Progenitor cell of endocrine pancreas (in vitro differentiated cells): ENCODE results near the gene TNRC6B. TPM values are rescaled to one million over a fixed set of nuclear protein-coding genes. Genes with fewer than 3 reads are reported as not detected.

Source experiments
- DNase-seq: peaks from one replicate; pipeline ENCODE4 v3.0.0; 2021; ENCODE audit warnings: low spot score; ENCODE audit not compliant: unreplicated experiment
- H3K27ac Mint-ChIP-seq: 2 replicates; pipeline ENCODE4 v1.8.0; 2021; ENCODE audit warnings: mild to moderate bottlenecking, moderate library complexity, mixed read lengths
- H3K27me3 Mint-ChIP-seq: 2 replicates; pipeline ENCODE4 v1.8.0; 2021; ENCODE audit warnings: mixed read lengths
- H3K36me3 Mint-ChIP-seq: 2 replicates; pipeline ENCODE4 v1.8.0; 2022; ENCODE audit warnings: mixed read lengths; ENCODE audit not compliant: insufficient read depth
- H3K4me1 Mint-ChIP-seq: 2 replicates; pipeline ENCODE4 v1.8.0; 2021; ENCODE audit warnings: low read depth, mixed read lengths
- H3K4me3 Mint-ChIP-seq: 2 replicates; pipeline ENCODE4 v1.8.0; 2021; ENCODE audit warnings: low read depth, mild to moderate bottlenecking, moderate library complexity, mixed read lengths
- H3K9me3 Mint-ChIP-seq: 2 replicates; pipeline ENCODE4 v1.8.0; 2021; ENCODE audit warnings: low read depth, mixed read lengths
- CTCF ChIP-seq: fragments of 200-600 bp; sonication (generic); IDR thresholded peaks from one replicate; pipeline ENCODE4 v1.5.0; 2021; ENCODE audit warnings: antibody characterized with exemption, mild to moderate bottlenecking; ENCODE audit not compliant: unreplicated experiment
- total RNA-seq: library from RNA; stranded (reverse); gene quantifications from 2 replicates; pipeline ENCODE4 v1.2.1, GENCODE V29; 2021

Gene TNRC6B
- total RNA-seq, 1 donor from 2014 or later: 73.2 TPM

DNA sequence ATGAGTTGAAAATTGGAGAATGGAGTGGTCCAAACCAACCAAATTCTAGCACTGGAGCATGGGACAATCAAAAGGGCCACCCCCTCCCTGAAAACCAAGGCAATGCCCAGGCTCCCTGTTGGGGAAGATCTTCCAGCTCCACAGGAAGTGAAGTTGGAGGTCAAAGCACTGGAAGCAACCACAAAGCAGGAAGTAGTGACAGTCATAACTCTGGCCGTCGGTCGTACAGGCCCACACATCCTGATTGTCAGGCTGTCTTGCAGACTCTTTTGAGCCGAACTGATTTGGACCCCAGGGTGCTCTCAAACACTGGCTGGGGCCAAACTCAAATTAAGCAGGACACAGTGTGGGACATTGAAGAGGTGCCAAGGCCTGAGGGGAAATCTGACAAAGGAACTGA lies 88.1 kb downstream of the TNRC6B start:
- no peak overlapping the region for H3K4me3 Mint-ChIP-seq
- H3K9me3 Mint-ChIP-seq: no peaks in the 10 kb centered on the region
- H3K4me1 Mint-ChIP-seq: no peaks in the 10 kb centered on the region
- no peaks in the 10 kb centered on the region for H3K27me3 Mint-ChIP-seq
- H3K36me3 Mint-ChIP-seq: peaks cover 34% of the 10 kb centered on the region
- no peak for TF ChIP-seq CTCF
- no peak for DNase-seq
- peak overlapping the region; percentile 47 for H3K27ac Mint-ChIP-seq

DNA sequence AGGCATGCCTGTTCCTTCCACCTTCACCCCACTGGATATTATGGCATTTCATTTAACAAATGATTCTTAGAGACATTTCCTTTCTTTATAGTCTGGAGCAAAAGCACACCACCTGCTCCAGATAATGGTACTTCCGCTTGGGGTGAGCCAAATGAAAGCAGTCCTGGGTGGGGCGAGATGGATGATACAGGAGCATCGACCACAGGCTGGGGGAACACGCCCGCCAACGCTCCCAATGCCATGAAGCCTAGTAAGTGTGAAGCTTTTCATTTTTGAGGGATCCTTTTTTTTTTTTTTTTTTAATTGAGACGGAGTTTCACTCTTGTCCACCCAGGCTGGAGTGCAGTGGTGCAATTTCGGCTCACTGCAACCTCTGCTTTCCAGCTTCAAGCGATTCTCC lies 92.3 kb downstream of the TNRC6B start:
- H3K36me3 Mint-ChIP-seq: peaks cover 29% of the 10 kb centered on the region
- no peak for TF ChIP-seq CTCF
- H3K27ac Mint-ChIP-seq: no peak overlapping the region
- H3K4me3 Mint-ChIP-seq: no peak overlapping the region
- no peaks in the 10 kb centered on the region for H3K27me3 Mint-ChIP-seq
- H3K9me3 Mint-ChIP-seq: no peaks in the 10 kb centered on the region
- DNase-seq: no peak
- no peaks in the 10 kb centered on the region for H3K4me1 Mint-ChIP-seq

DNA sequence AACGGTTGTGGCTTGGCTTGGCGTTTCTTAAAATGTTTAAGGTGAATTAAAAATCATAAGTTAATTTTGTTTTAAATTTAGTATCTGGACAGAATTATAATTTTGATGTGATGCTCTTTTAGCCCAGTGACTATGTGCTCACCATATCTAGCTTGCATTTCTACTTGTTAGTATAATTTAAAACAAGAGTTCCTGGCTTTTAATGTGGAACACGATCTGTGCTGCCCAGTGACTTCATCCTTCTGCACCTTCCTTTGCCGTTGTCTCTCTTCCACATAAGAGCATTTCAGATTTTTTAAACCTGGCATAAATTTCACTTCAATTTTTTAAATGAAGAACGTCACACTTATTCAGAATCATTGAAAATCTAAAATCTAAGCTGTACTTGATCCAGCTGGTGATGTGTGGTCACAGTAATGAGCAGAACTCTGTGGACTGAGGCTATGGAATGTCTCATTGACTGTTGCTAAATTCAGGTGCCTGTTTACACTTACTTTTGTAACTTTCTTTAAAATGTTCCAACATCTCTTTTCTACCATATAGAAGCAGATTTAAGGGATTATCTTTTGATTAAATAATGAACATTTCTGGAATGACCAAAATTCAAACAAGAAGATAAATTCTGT lies 93.1 kb downstream of the TNRC6B start:
- Mint-ChIP-seq H3K9me3 (no peaks in the 10 kb centered on the region), H3K36me3 (peaks cover 21% of the 10 kb centered on the region), H3K4me3 (no peak overlapping the region), H3K27me3 (no peaks in the 10 kb centered on the region), H3K4me1 (no peaks in the 10 kb centered on the region), H3K27ac (peak overlapping the region; percentile 6)
- no peak for DNase-seq
- TF ChIP-seq CTCF: no peak

- Mint-ChIP-seq H3K9me3 (no peaks in the 10 kb centered on the region), H3K4me3 (no peak overlapping the region), H3K36me3 (peaks cover 18% of the 10 kb centered on the region), H3K27ac (no peak overlapping the region), H3K27me3 (no peaks in the 10 kb centered on the region), H3K4me1 (no peaks in the 10 kb centered on the region)
- no peak for TF ChIP-seq CTCF
- DNase-seq: no peak
These were observed 93.7 kb downstream of the TNRC6B start for GRCh38 chr22:40271440-40271839.

GRCh38 chr22:40273319-40273718 lies 95.6 kb downstream of the TNRC6B start:
- no peak overlapping the region for H3K4me3 Mint-ChIP-seq
- no peak for TF ChIP-seq CTCF
- H3K4me1 Mint-ChIP-seq: no peaks in the 10 kb centered on the region

More at GRCh38 chr22:40273319-40273718, 95.6 kb downstream of the TNRC6B start:
- Mint-ChIP-seq H3K27ac (peak overlapping the region; percentile 82), H3K9me3 (no peaks in the 10 kb centered on the region), H3K27me3 (no peaks in the 10 kb centered on the region), H3K36me3 (peaks cover 22% of the 10 kb centered on the region)
- no peak for DNase-seq
